IMR-90 (cell line): ENCODE measurements around the gene SLC29A3.

Experiments
- CEBPB ChIP-seq: IDR thresholded peaks from 2 replicates; pipeline ENCODE4 v1.6.1; 2012; ENCODE audit warnings: low read depth, low read length, improper control_type of control experiment
- CHD1 ChIP-seq: IDR thresholded peaks from 2 replicates; pipeline ENCODE4 v1.6.1; 2012; ENCODE audit warnings: low read depth, low read length, improper control_type of control experiment
- FOS ChIP-seq: fragments of 150-350 bp; IDR thresholded peaks from 2 replicates; pipeline ENCODE4 v1.6.1; 2016; ENCODE audit warnings: low read depth, low read length
- MAFK ChIP-seq: IDR thresholded peaks from 2 replicates; pipeline ENCODE4 v1.6.1; 2012; ENCODE audit warnings: low read depth, low read length, improper control_type of control experiment
- MAZ ChIP-seq: IDR thresholded peaks from 2 replicates; pipeline ENCODE4 v1.6.1; 2012; ENCODE audit warnings: low read depth, mild to moderate bottlenecking, low read length, improper control_type of control experiment, moderate library complexity, borderline replicate concordance
- MXI1 ChIP-seq: IDR thresholded peaks from 2 replicates; pipeline ENCODE4 v1.6.1; 2012; ENCODE audit warnings: low read depth, mild to moderate bottlenecking, low read length, moderate library complexity, borderline replicate concordance
- NFE2L2 ChIP-seq: fragments of 150-350 bp; IDR thresholded peaks from 2 replicates; pipeline ENCODE4 v1.6.1; 2016; ENCODE audit warnings: low read depth, mild to moderate bottlenecking, low read length
- POLR2A ChIP-seq: IDR thresholded peaks from 2 replicates; pipeline ENCODE4 v1.6.1; 2012; ENCODE audit warnings: mild to moderate bottlenecking, low read depth, low read length
- RAD21 ChIP-seq: IDR thresholded peaks from 2 replicates; pipeline ENCODE4 v1.6.1; 2012; ENCODE audit warnings: low read length, improper control_type of control experiment
- RFX5 ChIP-seq: IDR thresholded peaks from 2 replicates; pipeline ENCODE4 v1.8.0; 2012; ENCODE audit warnings: low read depth, mild to moderate bottlenecking, low read length, moderate library complexity
- SMC3 ChIP-seq: fragments of 150-350 bp; IDR thresholded peaks from 2 replicates; pipeline ENCODE4 v1.6.1; 2016; ENCODE audit warnings: low read depth, mild to moderate bottlenecking, antibody characterized with exemption, low read length, moderate library complexity
- USF2 ChIP-seq: fragments of 150-350 bp; IDR thresholded peaks from 2 replicates; pipeline ENCODE4 v1.6.1; 2017; ENCODE audit warnings: mild to moderate bottlenecking, antibody characterized with exemption, low read length, low read depth
- TF ChIP-seq, protein P1 (sequence below): conservative IDR thresholded peaks from 2 replicates; pipeline ENCODE4 v1.5.1; 2012; ENCODE audit warnings: mild to moderate bottlenecking, low read depth, low read length, improper control_type of control experiment
- TF ChIP-seq, protein P2 (sequence below): fragments of 150-350 bp; IDR thresholded peaks from 2 replicates; pipeline ENCODE4 v1.6.1; 2016; ENCODE audit warnings: low read depth, mild to moderate bottlenecking, low read length, moderate library complexity, borderline replicate concordance

- TF ChIP-seq, protein P1, sequence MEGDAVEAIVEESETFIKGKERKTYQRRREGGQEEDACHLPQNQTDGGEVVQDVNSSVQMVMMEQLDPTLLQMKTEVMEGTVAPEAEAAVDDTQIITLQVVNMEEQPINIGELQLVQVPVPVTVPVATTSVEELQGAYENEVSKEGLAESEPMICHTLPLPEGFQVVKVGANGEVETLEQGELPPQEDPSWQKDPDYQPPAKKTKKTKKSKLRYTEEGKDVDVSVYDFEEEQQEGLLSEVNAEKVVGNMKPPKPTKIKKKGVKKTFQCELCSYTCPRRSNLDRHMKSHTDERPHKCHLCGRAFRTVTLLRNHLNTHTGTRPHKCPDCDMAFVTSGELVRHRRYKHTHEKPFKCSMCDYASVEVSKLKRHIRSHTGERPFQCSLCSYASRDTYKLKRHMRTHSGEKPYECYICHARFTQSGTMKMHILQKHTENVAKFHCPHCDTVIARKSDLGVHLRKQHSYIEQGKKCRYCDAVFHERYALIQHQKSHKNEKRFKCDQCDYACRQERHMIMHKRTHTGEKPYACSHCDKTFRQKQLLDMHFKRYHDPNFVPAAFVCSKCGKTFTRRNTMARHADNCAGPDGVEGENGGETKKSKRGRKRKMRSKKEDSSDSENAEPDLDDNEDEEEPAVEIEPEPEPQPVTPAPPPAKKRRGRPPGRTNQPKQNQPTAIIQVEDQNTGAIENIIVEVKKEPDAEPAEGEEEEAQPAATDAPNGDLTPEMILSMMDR = no peak
- TF ChIP-seq, protein P2, sequence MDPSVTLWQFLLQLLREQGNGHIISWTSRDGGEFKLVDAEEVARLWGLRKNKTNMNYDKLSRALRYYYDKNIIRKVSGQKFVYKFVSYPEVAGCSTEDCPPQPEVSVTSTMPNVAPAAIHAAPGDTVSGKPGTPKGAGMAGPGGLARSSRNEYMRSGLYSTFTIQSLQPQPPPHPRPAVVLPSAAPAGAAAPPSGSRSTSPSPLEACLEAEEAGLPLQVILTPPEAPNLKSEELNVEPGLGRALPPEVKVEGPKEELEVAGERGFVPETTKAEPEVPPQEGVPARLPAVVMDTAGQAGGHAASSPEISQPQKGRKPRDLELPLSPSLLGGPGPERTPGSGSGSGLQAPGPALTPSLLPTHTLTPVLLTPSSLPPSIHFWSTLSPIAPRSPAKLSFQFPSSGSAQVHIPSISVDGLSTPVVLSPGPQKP = no peak
- TF ChIP-seq MAZ = no peak
- TF ChIP-seq RAD21 = no peak
- no peak for TF ChIP-seq POLR2A
- no peak for TF ChIP-seq USF2
- no peak for TF ChIP-seq RFX5
- TF ChIP-seq CEBPB = no peak
- no peak for TF ChIP-seq SMC3
- TF ChIP-seq NFE2L2 = no peak
- no peak for TF ChIP-seq FOS
- TF ChIP-seq MAFK = no peak
- TF ChIP-seq MXI1 = no peak
- TF ChIP-seq CHD1 = no peak
These were observed 27.7 kb downstream of the SLC29A3 start for GRCh38 chr10:71346731-71347130.
